Superior temporal gyrus (tissue), 1 donor: ENCODE measurements around the gene SNRPB2.

ENCODE experiments used
- DNase-seq: peaks from one replicate; pipeline ENCODE4 v3.0.0-alpha.2; 2016; ENCODE audit errors: extremely low spot score

Gene SNRPB2

GRCh38 chr20:16729565-16730460 is at the start of gene SNRPB2:
Gene SNRPB2 (plus strand): TSS chr20:16730026. CDS start chr20:16731703, 1,677 bp downstream.
- DNase-seq = peak; percentile 98

- DNase-seq = no peak
Measured at GRCh38 chr20:16684416-16684815, 45.4 kb upstream of the SNRPB2 start.

- no peak for DNase-seq
Measured at GRCh38 chr20:16689906-16690305, 39.9 kb upstream of the SNRPB2 start.

GRCh38 chr20:16691381-16691780 is 38.4 kb upstream of the SNRPB2 start:
- DNase-seq = no peak

GRCh38 chr20:16692009-16692408 is 37.8 kb upstream of the SNRPB2 start:
- DNase-seq = no peak

- DNase-seq = no peak
Measured at GRCh38 chr20:16692442-16692841, 37.4 kb upstream of the SNRPB2 start.

- DNase-seq = no peak
Measured at GRCh38 chr20:16693278-16693677, 36.5 kb upstream of the SNRPB2 start.

GRCh38 chr20:16694161-16694560 is 35.7 kb upstream of the SNRPB2 start:
- DNase-seq = no peak

- no peak for DNase-seq
Measured at GRCh38 chr20:16695628-16696027, 34.2 kb upstream of the SNRPB2 start.

- DNase-seq = no peak
Measured at GRCh38 chr20:16699293-16699692, 30.5 kb upstream of the SNRPB2 start.

GRCh38 chr20:16701296-16701695 is 28.5 kb upstream of the SNRPB2 start:
- DNase-seq = no peak

GRCh38 chr20:16703570-16703969 is 26.3 kb upstream of the SNRPB2 start:
- DNase-seq = no peak

GRCh38 chr20:16707674-16708073 is 22.2 kb upstream of the SNRPB2 start:
- DNase-seq = no peak

GRCh38 chr20:16708602-16709001 is 21.2 kb upstream of the SNRPB2 start:
- no peak for DNase-seq

GRCh38 chr20:16709017-16709416 is 20.8 kb upstream of the SNRPB2 start:
- no peak for DNase-seq

- no peak for DNase-seq
Measured at GRCh38 chr20:16710781-16711180, 19.0 kb upstream of the SNRPB2 start.

GRCh38 chr20:16711661-16712258 is 18.1 kb upstream of the SNRPB2 start:
- no peak for DNase-seq

- peak; percentile 40 for DNase-seq
Measured at GRCh38 chr20:16712511-16712947, 17.3 kb upstream of the SNRPB2 start.

GRCh38 chr20:16713066-16713465 is 16.8 kb upstream of the SNRPB2 start:
- no peak for DNase-seq

GRCh38 chr20:16714242-16714641 is 15.6 kb upstream of the SNRPB2 start:
- no peak for DNase-seq

GRCh38 chr20:16714751-16715150 is 15.1 kb upstream of the SNRPB2 start:
- peak; percentile 68 for DNase-seq

- no peak for DNase-seq
Measured at GRCh38 chr20:16719421-16719820, 10.4 kb upstream of the SNRPB2 start.

GRCh38 chr20:16729080-16729479 is 746 bp upstream of the SNRPB2 start:
- no peak for DNase-seq
